ENCODE data around the gene HTT-AS.
"Not testable (repeated sequence)": the region's sequence is repeated elsewhere in the genome, so short reads cannot be mapped to it uniquely, and the experiment has no call there.

Gene HTT-AS

DNA sequence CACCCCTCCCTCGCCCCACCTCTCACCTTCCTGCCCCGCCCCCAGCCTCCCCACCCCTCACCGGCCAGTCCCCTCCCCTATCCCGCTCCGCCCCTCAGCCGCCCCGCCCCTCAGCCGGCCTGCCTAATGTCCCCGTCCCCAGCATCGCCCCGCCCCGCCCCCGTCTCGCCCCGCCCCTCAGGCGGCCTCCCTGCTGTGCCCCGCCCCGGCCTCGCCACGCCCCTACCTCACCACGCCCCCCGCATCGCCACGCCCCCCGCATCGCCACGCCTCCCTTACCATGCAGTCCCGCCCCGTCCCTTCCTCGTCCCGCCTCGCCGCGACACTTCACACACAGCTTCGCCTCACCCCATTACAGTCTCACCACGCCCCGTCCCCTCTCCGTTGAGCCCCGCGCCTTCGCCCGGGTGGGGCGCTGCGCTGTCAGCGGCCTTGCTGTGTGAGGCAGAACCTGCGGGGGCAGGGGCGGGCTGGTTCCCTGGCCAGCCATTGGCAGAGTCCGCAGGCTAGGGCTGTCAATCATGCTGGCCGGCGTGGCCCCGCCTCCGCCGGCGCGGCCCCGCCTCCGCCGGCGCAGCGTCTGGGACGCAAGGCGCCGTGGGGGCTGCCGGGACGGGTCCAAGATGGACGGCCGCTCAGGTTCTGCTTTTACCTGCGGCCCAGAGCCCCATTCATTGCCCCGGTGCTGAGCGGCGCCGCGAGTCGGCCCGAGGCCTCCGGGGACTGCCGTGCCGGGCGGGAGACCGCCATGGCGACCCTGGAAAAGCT is at the start of gene HTT-AS, which contains the start of gene HTT:
HTT-AS (minus strand) TSS at position 461 of the 768 bp plus-strand sequence.
HTT (plus strand) TSS at position 604 of the 768 bp plus-strand sequence; CDS start at position 749, 145 bp downstream.
- DNase-seq, result peak; percentile 97 to 98 (median 97)

DNA sequence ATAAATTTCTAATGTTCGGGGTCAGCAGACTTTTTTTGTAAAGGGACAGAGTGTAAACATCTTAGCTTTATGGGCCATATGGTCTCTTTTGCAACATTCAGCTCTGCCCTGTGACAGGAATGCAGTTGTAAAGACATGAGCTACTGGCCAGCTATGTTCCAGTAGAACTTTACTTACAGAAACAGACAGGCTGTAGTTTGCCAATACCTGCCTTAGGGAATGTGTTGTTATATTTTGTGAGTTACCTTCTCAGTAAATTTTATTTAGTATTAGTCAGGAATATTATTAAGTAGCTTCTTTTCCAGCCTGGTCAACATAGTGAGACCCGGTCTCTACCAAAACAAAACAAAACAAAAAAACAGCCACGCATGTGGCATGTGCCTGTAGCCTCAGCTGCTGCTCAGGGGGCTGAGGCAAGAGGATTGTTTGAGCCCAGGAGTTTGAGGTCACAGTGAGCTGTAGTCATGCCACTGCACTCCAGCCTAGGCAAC is 48.9 kb upstream of the HTT-AS start:
- no peak for DNase-seq

DNA sequence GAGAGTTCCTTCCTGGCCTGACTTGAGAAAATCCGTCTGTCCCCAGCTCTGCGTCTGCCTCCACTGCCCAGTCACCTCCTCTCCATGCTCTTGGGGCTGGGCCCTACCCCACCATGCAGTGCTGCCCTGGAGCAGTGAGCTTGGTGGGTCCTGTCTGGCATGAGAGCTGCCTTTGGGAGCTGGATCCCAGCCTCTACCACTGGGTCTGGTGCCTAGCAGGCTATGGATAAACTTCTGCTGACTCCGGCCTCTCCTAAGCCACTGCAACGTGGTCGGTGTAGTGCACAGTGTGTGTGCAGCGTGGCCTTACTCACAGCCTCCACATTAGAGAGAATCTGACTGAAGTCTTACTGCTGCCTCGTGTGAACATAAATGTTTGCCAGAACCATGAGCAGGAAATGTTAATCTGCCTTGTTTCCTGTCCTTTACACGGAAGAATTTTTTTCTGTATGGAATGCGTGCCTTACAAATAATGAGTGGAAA is 47.8 kb upstream of the HTT-AS start:
- no peak for DNase-seq

DNA sequence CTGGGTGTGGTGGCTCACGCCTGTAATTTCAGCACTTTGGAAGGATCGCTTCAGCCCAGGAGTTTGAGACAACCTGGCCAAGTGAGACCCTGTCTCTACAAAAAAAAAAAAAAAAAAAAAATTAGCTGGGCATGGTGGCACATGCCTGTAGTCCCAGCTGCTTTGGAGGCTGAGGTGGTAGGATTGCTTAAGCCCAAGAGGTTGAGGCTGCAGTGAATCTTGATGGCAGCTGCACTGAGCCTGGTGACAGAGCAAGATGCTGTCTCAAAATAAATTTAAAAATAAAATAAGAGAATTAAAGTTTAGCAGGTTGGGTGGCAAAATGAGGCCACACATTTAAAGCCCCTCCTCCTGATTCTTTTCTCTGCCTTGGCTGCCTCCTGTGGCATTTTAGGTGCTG is 47.3 kb upstream of the HTT-AS start:
- DNase-seq, result no peak

DNA sequence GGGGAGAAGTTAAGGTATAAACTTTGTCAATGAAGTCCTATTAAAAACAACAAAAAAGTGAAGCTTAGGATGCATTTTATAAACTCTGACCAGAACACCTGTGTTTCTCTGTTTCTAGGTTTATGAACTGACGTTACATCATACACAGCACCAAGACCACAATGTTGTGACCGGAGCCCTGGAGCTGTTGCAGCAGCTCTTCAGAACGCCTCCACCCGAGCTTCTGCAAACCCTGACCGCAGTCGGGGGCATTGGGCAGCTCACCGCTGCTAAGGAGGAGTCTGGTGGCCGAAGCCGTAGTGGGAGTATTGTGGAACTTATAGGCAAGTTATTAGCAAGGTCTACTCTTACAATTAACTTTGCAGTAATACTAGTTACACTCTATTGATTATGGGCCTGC is 46.8 kb upstream of the HTT-AS start:
- no peak for DNase-seq

DNA sequence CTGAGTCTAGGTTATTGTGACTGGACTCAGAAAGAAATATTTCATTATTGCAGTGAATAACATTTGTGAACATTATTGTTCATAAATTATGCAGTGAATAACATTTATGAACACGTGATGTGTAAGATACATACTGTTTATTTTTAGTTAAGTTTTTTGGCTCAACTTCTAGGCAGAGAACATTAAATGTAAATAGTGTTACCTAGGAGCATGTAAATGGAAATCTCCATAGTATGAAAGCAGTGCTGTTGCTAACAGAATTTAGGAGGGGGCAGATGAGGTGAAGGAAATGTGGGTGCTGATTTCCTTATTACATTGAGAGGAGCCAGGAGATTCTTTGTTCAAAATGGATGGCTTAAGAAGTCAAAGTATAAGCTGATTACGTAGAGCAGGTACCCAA is 45.1 kb upstream of the HTT-AS start:
- DNase-seq, result no peak

DNA sequence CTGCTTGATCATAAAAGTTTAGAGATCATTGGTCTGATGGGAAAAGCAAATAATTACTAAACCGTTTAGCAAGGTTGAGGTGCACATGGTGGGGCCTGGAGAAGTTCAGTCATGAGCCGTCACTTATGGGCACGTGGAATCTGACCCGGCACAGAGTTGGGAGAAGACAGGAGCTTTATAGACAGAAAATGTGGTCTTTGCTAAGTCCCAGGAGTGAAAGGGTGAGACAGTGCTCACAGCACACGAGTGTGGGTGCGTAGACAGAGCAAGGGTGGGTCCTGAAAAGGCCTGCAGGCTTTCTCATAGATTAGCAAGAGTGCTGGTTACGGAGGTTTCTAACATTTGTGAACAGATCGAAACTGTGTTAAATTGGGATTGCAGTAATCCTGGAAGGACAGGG is 44.0 kb upstream of the HTT-AS start:
- DNase-seq, result no peak

DNA sequence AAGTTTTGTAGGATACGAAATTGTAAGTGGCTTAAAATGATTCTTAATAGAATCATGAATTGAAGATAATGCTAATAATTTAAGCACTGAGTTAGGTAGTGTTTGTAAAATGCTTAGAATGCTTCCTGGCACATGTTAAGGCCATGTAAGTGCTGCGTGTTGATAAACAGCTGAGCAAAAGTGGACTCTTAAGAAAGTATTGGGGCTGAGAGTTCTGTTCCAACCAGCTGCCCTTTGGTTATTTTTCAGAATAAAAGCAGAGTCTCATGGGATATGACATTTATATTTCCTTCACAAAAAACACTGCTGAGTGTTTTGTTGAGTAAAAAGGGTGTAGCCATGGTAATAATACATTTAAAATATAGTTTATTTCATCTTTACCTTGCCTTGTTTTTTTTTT is 42.6 kb upstream of the HTT-AS start:
- DNase-seq, result no peak

DNA sequence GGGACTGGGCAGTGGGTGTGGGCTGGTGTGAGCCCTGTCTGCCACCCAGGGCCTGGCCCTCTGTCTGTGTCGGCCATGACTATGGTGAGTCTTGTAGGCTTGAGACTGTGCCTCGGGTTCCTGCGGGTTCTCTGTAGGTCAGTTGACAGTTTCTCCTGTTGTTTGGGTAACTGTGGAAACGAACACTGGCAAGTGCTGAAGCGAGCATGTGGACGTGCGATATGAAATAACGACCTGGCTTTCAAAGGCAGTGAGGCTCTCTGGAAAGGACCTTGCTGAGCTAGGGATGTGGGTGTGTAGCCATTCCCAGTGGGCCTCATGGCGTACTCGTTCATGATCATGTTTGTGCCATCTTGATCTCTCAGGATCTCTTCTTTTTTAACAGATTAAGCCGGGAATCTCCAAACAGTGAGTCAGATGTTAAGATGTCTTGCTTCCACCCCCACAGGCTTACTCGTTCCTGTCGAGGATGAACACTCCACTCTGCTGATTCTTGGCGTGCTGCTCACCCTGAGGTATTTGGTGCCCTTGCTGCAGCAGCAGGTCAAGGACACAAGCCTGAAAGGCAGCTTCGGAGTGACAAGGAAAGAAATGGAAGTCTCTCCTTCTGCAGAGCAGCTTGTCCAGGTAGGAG is 41.4 kb upstream of the HTT-AS start:
- DNase-seq, result peak; percentile 12 to 40 (median 24)

DNA sequence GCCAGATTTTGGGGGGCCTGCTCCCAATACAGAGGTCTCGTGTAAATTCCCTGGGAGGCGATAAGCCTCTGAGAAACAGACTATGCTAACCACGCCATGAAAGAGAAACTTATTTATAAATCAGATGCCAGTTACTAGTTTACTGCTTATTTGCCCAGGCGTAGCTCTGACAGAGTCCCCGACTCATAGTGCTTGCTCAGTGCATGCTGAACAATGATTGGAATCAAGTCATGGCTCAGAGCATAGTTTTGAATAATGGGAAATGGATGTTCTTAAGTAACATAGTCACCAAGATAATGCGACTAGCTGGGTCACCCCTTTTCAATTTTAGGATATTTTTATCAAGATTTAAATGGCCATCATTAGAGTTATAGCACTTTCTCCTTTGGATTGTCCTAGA is 40.0 kb upstream of the HTT-AS start:
- DNase-seq, result no peak

DNA sequence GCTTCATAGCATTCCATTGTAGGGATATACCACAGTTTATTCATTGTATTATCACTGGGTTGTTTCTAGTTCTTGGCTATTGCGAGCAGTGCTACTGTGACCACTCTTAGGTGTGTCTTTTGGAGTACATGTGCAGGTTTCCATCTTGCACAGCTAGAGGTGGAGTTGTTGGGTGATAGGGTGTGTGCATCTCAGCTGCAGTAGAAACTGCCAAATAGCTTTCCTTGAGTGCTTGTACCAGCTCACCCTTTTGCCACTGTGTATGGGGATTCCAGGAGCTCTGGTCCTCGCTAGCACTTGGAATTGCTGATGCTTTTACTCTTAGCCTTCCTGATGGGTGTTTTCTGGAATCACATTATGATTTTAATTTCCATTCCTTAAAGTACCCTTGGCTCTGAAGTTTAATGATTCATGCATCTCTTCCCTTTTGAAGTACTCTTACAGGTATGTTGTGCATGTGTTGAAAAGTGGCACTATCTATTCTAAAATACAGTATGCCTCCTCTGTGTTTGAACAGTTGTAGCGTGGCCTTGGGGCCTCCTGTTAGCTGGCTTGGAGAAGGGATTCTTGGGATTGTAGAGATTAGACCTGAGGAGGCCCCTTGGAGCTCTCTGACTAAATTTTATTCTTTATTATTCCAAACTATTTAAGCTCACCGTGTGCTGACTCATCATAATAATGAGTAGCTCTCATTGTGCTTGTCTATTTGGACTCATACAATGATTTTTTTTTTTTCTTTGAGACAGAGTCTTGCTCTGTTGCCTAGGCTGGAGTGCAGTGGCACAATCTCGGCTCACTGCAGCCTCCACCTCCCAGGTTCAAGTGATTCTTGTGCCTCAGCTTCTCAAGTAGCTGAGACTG is 38.5 kb upstream of the HTT-AS start:
- no peak for DNase-seq

DNA sequence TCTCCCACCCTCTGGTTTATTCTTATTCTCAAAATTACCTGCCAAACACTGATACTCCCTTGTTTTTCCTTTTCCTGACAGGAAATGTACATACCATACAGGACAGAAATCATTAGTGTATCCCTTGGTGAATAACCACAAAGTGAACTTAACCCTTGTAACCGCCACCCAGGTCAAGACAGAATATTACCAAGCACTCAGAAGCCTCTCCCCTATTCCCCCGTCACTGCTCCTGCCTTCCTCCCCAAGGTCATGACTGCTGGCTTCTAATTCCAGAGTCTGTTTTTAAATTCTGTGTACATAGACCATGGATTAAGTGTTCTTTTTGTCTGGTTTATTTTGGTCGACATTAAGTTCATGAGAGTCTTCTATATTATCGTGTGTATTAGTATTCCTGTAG is 37.9 kb upstream of the HTT-AS start:
- DNase-seq, result no peak

DNA sequence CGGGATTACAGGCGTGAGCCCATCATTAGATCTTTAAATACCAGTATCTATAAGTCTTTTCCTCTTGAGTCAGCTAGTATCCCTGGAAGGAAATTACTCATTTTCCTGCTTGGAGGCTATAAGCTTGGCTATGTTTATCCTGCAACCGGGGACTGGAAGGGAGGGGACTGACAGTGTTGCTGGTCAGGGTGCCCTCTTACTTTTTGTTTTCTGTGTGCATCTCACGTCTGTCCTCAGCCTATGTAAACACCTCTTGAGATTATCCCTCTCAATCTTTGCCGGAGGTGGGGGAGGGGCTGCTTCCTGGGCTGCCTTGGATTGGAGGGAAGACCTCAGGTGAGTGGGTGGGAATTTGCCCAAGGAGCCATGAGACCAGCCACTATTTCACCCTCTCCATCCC is 37.1 kb upstream of the HTT-AS start:
- DNase-seq, result no peak

DNA sequence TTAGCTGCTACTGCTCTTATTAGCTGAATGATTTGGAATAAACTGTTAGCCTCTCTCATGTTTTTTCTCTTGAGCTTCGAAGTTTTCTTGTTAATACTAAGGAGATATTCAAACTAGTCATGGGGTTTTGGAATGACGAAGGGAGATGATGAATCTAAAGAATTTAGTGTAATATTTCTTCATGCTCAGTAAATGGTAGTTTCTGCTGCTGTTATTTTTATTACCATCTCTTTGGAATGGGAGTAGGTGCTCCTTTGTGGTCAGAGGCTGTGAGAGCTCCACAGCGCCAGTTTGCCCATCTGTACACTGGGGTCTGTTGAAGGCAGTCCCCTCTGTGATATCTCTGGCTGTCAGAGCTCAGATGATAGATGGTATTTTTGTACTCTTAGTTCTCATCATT is 33.9 kb upstream of the HTT-AS start:
- no peak for DNase-seq

DNA sequence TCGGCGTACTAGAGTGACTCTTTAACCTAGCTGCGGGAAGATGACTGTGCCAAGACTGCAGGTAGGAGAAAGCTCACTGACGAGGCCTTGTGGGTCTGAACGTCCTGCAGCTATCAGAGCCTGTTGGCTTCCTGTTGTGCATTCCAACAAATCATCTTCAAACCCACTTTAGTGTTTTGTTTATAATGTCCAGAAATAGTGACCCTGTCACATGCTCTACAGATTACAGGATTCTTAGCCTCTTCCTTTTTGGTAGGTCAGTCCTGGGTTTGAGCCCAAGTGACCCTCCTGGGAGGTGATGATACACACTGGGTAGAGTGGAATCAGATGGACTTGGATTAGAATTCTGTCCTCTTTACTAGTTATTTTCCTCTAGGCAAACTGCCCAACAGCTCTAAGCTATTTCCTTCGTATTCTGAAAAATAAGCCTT is 33.4 kb upstream of the HTT-AS start:
- no peak for DNase-seq

DNA sequence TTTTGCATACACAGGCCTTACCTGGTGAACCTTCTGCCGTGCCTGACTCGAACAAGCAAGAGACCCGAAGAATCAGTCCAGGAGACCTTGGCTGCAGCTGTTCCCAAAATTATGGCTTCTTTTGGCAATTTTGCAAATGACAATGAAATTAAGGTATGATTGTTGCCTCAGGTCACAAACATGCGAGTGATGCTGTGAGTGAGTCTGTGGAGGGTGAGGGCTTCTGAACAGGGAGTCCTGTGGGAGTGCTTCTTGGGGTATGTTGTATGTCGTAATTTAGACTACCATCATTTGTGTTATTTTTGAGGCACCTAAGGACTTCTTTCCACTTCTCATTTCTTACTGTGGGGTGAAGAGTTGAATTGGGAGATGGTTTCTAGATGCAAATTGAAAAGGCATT is 32.9 kb upstream of the HTT-AS start:
- no peak for DNase-seq

DNA sequence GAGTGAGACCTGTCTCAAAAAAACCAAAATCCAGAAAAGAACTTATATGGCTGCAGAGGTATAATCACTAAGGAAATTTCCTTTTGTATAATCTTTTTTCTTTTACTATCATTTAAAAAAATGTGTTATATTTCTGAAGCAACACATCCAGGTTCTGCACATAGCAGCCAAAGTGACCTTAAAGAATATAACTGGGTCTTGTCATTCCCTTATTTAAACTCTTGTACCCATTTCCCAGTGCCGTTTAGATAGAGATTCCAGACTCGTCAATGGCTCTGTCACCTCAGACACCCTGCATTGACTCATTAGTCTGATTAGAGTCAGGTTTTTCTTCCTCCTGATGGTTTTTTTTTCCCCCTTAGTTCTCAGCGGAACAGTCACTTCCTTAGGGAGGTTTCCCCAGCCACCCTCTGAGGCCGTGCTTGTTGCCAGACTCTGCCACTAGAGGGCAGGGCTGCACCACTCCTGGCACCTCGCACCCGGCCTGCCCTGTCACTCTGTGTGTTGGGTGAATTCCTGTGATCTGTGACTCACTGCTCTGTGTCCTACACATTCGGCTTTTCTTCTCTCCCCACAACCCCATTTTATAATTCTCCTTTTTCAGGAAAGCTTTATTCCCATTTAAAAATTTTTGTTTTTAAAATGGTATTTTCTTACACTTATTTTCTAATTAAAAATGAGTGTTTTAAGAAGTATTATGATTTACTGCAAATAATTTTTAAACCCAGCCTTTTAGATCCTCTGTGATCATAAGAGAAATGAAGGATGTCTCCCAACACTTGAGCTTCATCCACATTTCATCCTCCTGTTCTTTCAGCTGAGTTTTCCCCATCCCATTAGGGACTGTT is 32.2 kb upstream of the HTT-AS start:
- DNase-seq, result peak; percentile 95 to 98 (median 98)

DNA sequence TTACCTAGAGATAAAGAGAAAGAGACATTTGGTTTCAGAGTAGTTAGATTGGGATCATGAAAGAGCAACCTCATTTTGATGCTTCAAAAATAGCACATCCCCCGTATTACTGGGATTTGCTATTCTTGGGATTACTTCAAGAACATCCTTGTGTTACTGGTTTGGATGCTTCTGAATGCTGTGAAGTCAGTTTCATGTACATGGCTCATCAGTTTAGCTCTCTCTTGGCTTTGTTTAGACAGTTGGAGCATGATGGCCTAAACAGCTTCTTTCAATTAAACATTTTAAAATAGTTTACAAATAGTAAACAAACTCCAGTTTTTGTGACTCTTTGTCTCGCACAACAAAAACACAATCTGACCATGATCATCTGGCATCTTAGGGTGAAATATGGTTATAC is 24.0 kb upstream of the HTT-AS start:
- no peak for DNase-seq

DNA sequence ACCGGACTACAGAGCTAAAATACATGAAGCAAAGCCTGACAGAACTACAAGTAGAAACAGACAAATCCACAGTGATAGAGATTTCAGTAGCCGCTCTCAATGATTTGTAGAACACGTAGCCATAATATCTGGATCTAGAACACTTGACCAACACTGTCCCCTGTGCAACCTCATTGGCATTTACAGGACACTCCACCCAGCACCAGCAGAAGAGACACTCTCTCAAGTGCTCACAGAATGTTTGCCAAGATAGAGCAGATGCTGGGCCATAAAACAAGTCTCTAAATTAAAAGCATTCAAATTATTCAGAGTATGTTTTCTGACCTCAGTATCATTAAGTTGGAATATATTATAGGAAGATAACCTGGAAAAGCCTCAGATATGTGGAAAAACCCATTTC is 21.9 kb upstream of the HTT-AS start:
- DNase-seq, result no peak

DNA sequence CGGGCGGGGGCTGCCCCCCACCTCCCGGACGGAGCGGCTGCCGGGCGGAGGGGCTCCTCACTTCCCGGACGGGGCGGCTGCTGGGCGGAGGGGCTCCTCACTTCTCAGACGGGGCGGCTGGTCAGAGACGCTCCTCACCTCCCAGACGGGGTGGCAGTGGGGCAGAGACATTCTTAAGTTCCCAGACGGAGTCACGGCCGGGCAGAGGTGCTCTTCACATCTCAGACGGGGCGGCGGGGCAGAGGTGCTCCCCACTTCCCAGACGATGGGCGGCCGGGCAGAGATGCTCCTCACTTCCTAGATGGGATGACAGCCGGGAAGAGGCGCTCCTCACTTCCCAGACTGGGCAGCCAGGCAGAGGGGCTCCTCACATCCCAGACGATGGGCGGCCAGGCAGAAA is 20.4 kb upstream of the HTT-AS start:
- not testable (repeated sequence) for DNase-seq

DNA sequence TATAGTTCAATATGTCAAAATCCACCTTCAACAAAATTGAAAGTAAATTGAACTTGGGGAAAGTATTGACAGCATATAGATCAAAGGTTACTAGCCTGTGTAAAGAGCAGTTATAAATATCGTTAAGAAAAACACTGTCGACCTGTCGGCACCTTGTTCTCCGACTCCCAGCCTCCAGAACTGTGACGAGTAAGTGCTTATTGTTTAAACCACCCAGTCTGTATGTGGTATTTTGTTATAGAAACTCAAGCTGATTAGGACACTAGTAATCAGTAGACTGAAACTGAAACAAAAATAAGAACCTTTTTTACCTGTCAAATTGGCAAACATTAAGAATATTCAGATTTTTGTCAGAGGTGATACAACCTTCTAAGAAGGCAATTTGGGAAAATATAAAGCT is 17.1 kb upstream of the HTT-AS start:
- no peak for DNase-seq

DNA sequence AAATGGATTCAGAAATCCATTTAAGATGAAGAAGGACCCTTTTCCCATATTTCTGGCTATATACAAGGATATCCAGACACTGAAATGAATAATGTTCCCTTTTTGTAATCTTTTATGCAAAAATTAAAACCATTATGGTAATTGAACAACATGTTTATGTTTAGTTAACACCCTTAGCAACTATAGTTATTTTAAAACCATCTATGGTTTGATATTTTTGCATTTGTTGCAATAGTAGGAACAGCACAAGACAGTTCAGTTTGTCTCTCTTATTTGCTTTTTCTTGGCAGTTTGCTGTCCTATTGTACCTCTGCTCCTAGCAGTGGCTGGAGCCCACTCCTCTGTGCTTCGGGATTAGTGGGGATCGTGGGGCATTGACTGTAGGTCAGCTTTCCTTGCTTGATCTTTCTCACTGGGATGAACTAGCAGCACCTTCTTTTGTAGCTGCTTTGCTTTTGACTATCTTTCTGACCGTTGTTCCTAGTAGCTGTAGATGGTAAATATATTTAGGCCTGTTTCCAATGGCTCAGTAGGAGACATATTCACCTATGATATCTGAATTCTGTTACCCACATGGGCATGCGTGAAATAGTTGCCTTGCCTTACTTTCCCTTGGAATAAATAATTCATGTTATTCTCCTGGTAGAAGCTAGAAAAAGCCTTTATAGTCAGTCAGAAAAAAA is 12.9 kb upstream of the HTT-AS start:
- DNase-seq, result no peak

Data from suppressor macrophage treated with lipopolysaccharide for 1 hour (primary cell).